Endothelial cell of umbilical vein (primary cell): Measurements from ENCODE around the gene RAB1B. TPM values are rescaled to one million over a fixed set of nuclear protein-coding genes. Genes with fewer than 3 reads are reported as not detected.

Experiments
- BruUV-seq: library from RNA; stranded (reverse); fragments of 400-500 nt; replicated peaks from 2 replicates; lab custom pipeline; 2021; lab: Mats Ljungman, UMichigan
- CTCF ChIA-PET: fragments of 300-600, 350-600 bp; sonication (Branson Sonifier 250); formaldehyde crosslinking; loops from one replicate; lab custom pipeline; 2021; ENCODE audit warnings: antibody characterized with exemption, inconsistent platforms; lab: Charles Lee
- POLR2A ChIA-PET: fragments of 300-600, 350-600 bp; sonication (Branson Sonifier 250); formaldehyde crosslinking; loops from one replicate; lab custom pipeline; 2021; ENCODE audit warnings: antibody characterized with exemption, inconsistent platforms; lab: Charles Lee
- DNase-seq: peaks from one replicate; pipeline ENCODE4 v3.0.0-alpha.2; 2011; ENCODE audit warnings: low read depth, low spot score
- FAIRE-seq: peaks from 2 replicates; lab custom pipeline; 2011; peaks lifted over from hg19 to GRCh38; lab: Jason Lieb, UNC
- H2AFZ ChIP-seq: 2 replicates; pipeline ENCODE4 v1.6.0; 2012; ENCODE audit warnings: low read depth, low read length, control low read depth, inconsistent platforms
- H3K27ac ChIP-seq: 2 replicates; pipeline ENCODE4 v1.5.1; 2011; ENCODE audit warnings: low read depth, mild to moderate bottlenecking, control low read depth, low read length, moderate library complexity; ENCODE audit not compliant: insufficient read depth
- H3K27me3 ChIP-seq, 2 experiments: 2 replicates each; pipeline versions ENCODE4 v1.6.0 to v1.6.1; 2011; ENCODE audit warnings: low read length in 2 of 2, mixed read lengths in 1 of 2; ENCODE audit not compliant: control insufficient read depth in 2 of 2, insufficient read depth in 2 of 2
- H3K36me3 ChIP-seq, 2 experiments: 2 replicates in 1 of 2; 3 replicates in 1 of 2; pipeline ENCODE4 v1.5.1; 2011; ENCODE audit warnings: low read length in 2 of 2, mild to moderate bottlenecking in 1 of 2, moderate library complexity in 1 of 2; ENCODE audit not compliant: control insufficient read depth in 2 of 2, insufficient read depth in 2 of 2; ENCODE audit errors: extremely low read depth in 1 of 2
- H3K4me1 ChIP-seq: 3 replicates; pipeline ENCODE4 v1.5.1; 2011; ENCODE audit warnings: mild to moderate bottlenecking, low read length; ENCODE audit not compliant: control insufficient read depth, insufficient read depth; ENCODE audit errors: extremely low read depth
- H3K4me2 ChIP-seq: 2 replicates; pipeline ENCODE4 v1.6.1; 2011; ENCODE audit warnings: low read length, control low read depth, mixed read lengths; ENCODE audit not compliant: insufficient read depth
- H3K4me3 ChIP-seq, 3 experiments: fragments of 200-600 bp in 1 of 3; sonication (generic), shearing (Covaris generic) in 1 of 3; replicated peaks in 1 of 3; 2 replicates each; pipeline ENCODE4 v1.5.1; 2011 to 2016; ENCODE audit warnings: control low read depth in 3 of 3, low read length in 3 of 3, mild to moderate bottlenecking in 2 of 3, inconsistent platforms in 1 of 3, low read depth in 1 of 3, moderate library complexity in 1 of 3; ENCODE audit not compliant: insufficient read depth in 1 of 3
- H3K79me2 ChIP-seq: 2 replicates; pipeline ENCODE4 v1.6.0; 2012; ENCODE audit warnings: low read length, inconsistent platforms; ENCODE audit not compliant: control insufficient read depth, insufficient read depth
- H3K9ac ChIP-seq: replicated peaks from 2 replicates; pipeline ENCODE3; 2011; ENCODE audit warnings: low read length, control low read depth; ENCODE audit not compliant: insufficient read depth; ENCODE audit errors: extremely low read depth
- H3K9me1 ChIP-seq: replicated peaks from 3 replicates; pipeline ENCODE4 v1.6.0; 2011; ENCODE audit warnings: mild to moderate bottlenecking, low read length; ENCODE audit not compliant: control insufficient read depth, insufficient read depth; ENCODE audit errors: extremely low read depth
- H3K9me3 ChIP-seq: replicated peaks from 2 replicates; pipeline ENCODE4 v1.5.1; 2012; ENCODE audit warnings: low read length, inconsistent platforms; ENCODE audit not compliant: control insufficient read depth, insufficient read depth
- H4K20me1 ChIP-seq: replicated peaks from 2 replicates; pipeline ENCODE3; 2011; ENCODE audit warnings: mild to moderate bottlenecking, low read length; ENCODE audit not compliant: control insufficient read depth, insufficient read depth; ENCODE audit errors: extremely low read depth
- CTCF ChIP-seq, 2 donors: IDR thresholded peaks; 1 replicate in 1 of 2; 2 replicates in 1 of 2; pipeline ENCODE4 v1.5.1; 2011; ENCODE audit warnings: low read length in 2 of 2, mild to moderate bottlenecking in 2 of 2, moderate library complexity in 2 of 2, control low read depth in 1 of 2, inconsistent platforms in 1 of 2, low read depth in 1 of 2; ENCODE audit not compliant: insufficient read depth in 1 of 2; ENCODE audit errors: extremely low read depth in 1 of 2
- EZH2 ChIP-seq: IDR thresholded peaks from 2 replicates; pipeline ENCODE4 v1.6.1; 2012; ENCODE audit warnings: borderline replicate concordance, low read depth, mild to moderate bottlenecking, moderate library complexity, low read length, inconsistent platforms; ENCODE audit not compliant: severe bottlenecking
- FOS ChIP-seq: IDR thresholded peaks from 2 replicates; pipeline ENCODE4 v1.6.1; 2011; ENCODE audit warnings: mild to moderate bottlenecking, low read length, moderate library complexity, borderline replicate concordance; ENCODE audit not compliant: insufficient read depth
- MYC ChIP-seq: IDR thresholded peaks from one replicate; pipeline ENCODE4 v1.6.1; 2011; ENCODE audit warnings: mild to moderate bottlenecking, low read depth, low read length
- POLR2A ChIP-seq: IDR thresholded peaks from 2 replicates; pipeline ENCODE4 v1.6.1; 2012; ENCODE audit warnings: low read depth, mild to moderate bottlenecking, control low read depth, low read length
- POLR2AphosphoS5 ChIP-seq: IDR thresholded peaks from 2 replicates; pipeline ENCODE4 v1.6.1; 2012; ENCODE audit warnings: low read depth, mild to moderate bottlenecking, control low read depth, low read length, moderate library complexity; ENCODE audit not compliant: insufficient read depth
- dilution Hi-C: fragments of 300-500 bp; cut with MboI; formaldehyde crosslinking; loops from one replicate; pipeline ENCODE4 v1.15.0; 2019; ENCODE audit warnings: low sequenced_read_pairs; ENCODE audit not compliant: extremely low pct_ligation_motif_present
- intact Hi-C: fragments of 100-400 bp; cut with micrococcal nuclease; formaldehyde crosslinking; loops from one replicate; pipeline ENCODE4 v1.10.0; 2022
- polyA plus RNA-seq, 4 experiments: library from polyadenylated mRNA; depleted of rRNA in 3 of 4; stranded (reverse) in 3 of 4; unstranded in 1 of 4; fragments of >200 nt; gene quantifications; 2 replicates each; pipeline versions ENCODE4 v1.2.1 to v1.2.3, GENCODE V29; 2011 to 2012; ENCODE audit warnings: missing spikeins in 1 of 4
- total RNA-seq: library from RNA; stranded (reverse); gene quantifications from 2 replicates; pipeline ENCODE4 v1.2.3, GENCODE V29; 2021
- TF ChIP-seq, protein P1 (sequence below): IDR thresholded peaks from 2 replicates; pipeline ENCODE4 v1.6.1; 2011; ENCODE audit not compliant: insufficient read depth, insufficient read length

Gene RAB1B
- total and polyA plus RNA-seq, 2 donors (not counting 3 experiments of a cell fraction or from before 2014, with no cell fraction given) = 171 to 383 TPM

GRCh38 chr11:66314186-66314501, 45.7 kb downstream of the RAB1B start:
- no peak for TF ChIP-seq FOS
- TF ChIP-seq POLR2AphosphoS5 = no peak
- TF ChIP-seq MYC = no peak
- no peak for TF ChIP-seq POLR2A
- TF ChIP-seq, protein P1, sequence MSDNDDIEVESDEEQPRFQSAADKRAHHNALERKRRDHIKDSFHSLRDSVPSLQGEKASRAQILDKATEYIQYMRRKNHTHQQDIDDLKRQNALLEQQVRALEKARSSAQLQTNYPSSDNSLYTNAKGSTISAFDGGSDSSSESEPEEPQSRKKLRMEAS = no peak
- no peak for TF ChIP-seq CTCF (IDR thresholded peaks at IDR 0.05; ENCODE audit: extremely low read depth in 1 of 2, insufficient read depth in 1 of 2, low read depth in 1 of 2, low read length in 2 of 2)
- no peak for TF ChIP-seq EZH2
- FAIRE-seq (no peak), DNase-seq (no peak)
- POLR2A ChIA-PET = no interaction called here
- Histone ChIP-seq H3K4me1 (peaks cover 4% of the 10 kb centered on the region), H2AFZ (no peak overlapping the region), H3K9me3 (no peaks in the 10 kb centered on the region), H3K4me2 (no peak overlapping the region), H3K9ac (no peak overlapping the region), H3K9me1 (no peaks in the 10 kb centered on the region), H4K20me1 (no peaks in the 10 kb centered on the region), H3K4me3 (no peak overlapping the region), H3K36me3 (no peaks in the 10 kb centered on the region), H3K27ac (no peak overlapping the region), H3K79me2 (no peaks in the 10 kb centered on the region), H3K27me3 (peaks cover 7 to 10% of the 10 kb centered on the region in 2 experiments)
- BruUV-seq = no TSS peak
- CTCF ChIA-PET = interaction anchor here (9.5 kb wide), 1 partner anchor 18 kb away, joined by 225 read pairs; the partner anchor contains the start of gene RIN1
- dilution Hi-C loops (no loop called here), intact Hi-C loops (loop anchor here (5.0 kb wide), 1 partner anchor 123 kb away; the partner anchor contains the start of gene MRPL11)
